Adrenal gland (tissue), 12 donors: Measurements from ENCODE around the gene VPS13D. TPM values are rescaled to one million over a fixed set of nuclear protein-coding genes. Genes with fewer than 3 reads are reported as not detected.
A peak's percentile ranks its signal among the peaks of the same experiment; 100 is the strongest.

Experiments used
- DNase-seq, 7 donors: peaks; one replicate each; pipeline ENCODE4 v3.0.0-alpha.2; 2019 to 2020
- H3K27ac ChIP-seq, 5 donors: fragments of 200-600 bp; sonication (generic) in 4 of 5; 1 replicate in 3 of 5; 2 replicates in 2 of 5; pipeline versions ENCODE4 v1.5.1 to v1.8.0; 2016 to 2020; ENCODE audit warnings: mild to moderate bottlenecking in 1 of 5
- H3K27me3 ChIP-seq: fragments of 200-600 bp; 2 replicates; pipeline ENCODE4 v1.8.0; 2021
- H3K36me3 ChIP-seq, 2 donors: fragments of 200-600 bp; replicated peaks in 1 of 2; 1 replicate in 1 of 2; 2 replicates in 1 of 2; pipeline versions ENCODE4 v1.5.1 to v1.8.0; 2018 to 2022
- H3K4me1 ChIP-seq, 2 donors: fragments of 200-600 bp; replicated peaks in 1 of 2; 1 replicate in 1 of 2; 2 replicates in 1 of 2; pipeline versions ENCODE4 v1.5.1 to v1.8.0; 2018 to 2021
- H3K4me3 ChIP-seq, 4 donors: fragments of 200-600 bp; sonication (generic) in 3 of 4; one replicate each; pipeline ENCODE4 v1.5.1; 2016 to 2018
- H3K9me3 ChIP-seq, 3 donors: fragments of 200-600 bp; sonication (generic) in 1 of 3; replicated peaks in 1 of 3; 1 replicate in 2 of 3; 2 replicates in 1 of 3; pipeline versions ENCODE4 v1.5.1 to v1.8.0; 2016 to 2021
- POLR2A ChIP-seq, 2 donors: fragments of 450-650 bp; IDR thresholded peaks; one replicate each; pipeline ENCODE4 v1.6.1; 2017; ENCODE audit warnings: antibody characterized with exemption in 2 of 2, mild to moderate bottlenecking in 2 of 2, moderate library complexity in 1 of 2
- WGBS, 4 donors: extraction: QIAGEN DNeasy Blood & Tissue Kit in 2 of 4; methylation state at CpG; one replicate each; pipeline versions ENCODE4 v1.1.5 to v1.1.7; 2013 to 2017; 5-methylcytosine and 5-hydroxymethylcytosine counted together
- intact Hi-C, 2 donors: fragments of 100-400 bp; cut with DNase I; formaldehyde crosslinking; loops; one replicate each; pipeline versions ENCODE4 v1.14.1 to v1.15.0; 2022 to 2023
- polyA plus RNA-seq, 3 donors: library from polyadenylated mRNA; stranded (reverse); fragments of 200-250 nt in 2 of 3; fragments of 350-450 nt in 1 of 3; fragmentation: Illumina TruSeq in 1 of 3; extraction: RNeasy Lipid Tissue Mini Kit (QIAGEN cat#74804) in 1 of 3; gene quantifications; one replicate each; pipeline ENCODE4 v1.2.3, GENCODE V29; 2013 to 2014
- total RNA-seq, 9 donors: library from RNA; depleted of rRNA in 4 of 9; stranded (reverse); fragments of >200 nt in 4 of 9; fragments of 120-200 nt in 1 of 9; fragmentation: NEBNext Ultra II Directional in 1 of 9; extraction: Animal tissue kit (Norgen Biotek cat#: 25700) in 1 of 9; gene quantifications; one replicate each; pipeline versions ENCODE4 v1.1.0 to v1.2.4, GENCODE V29; 2013 to 2023
- TF ChIP-seq, protein P1 (sequence below), 6 experiments: fragments of 450-650 bp in 4 of 6; fragments of 200-600 bp in 2 of 6; sonication (generic) in 1 of 6; IDR thresholded peaks; 1 replicate in 5 of 6; 2 replicates in 1 of 6; pipeline versions ENCODE4 v1.5.1 to v1.8.0; 2016 to 2021; ENCODE audit warnings: antibody characterized with exemption in 6 of 6, mild to moderate bottlenecking in 2 of 6, moderate library complexity in 1 of 6
- donor health status: healthy with polysubstance abuse.
- donor health status: Bipolar disorder and iron deficiency.
- donor health status: DM: yes; HTN: yes; CAD: no.
- donor health status: DM: no; HTN: no; CAD: no.
- donor health status: DM: no; HTN: no; CAD: no.
- donor health status: DM: yes; HTN: yes; CAD: no.

VPS13D gene
- total and polyA plus RNA-seq, 12 donors = 17.0 to 62.3 (median 39.9) TPM

GRCh38 chr1:12343823-12344487 lies 114.1 kb downstream of the VPS13D start:
- Histone ChIP-seq H3K36me3 (peaks cover 0 to 30% of the 10 kb centered on the region in 2 donors), H3K4me1 (peaks cover 16 to 69% of the 10 kb centered on the region in 2 donors), H3K27me3 (no peaks in the 10 kb centered on the region), H3K9me3 (no peaks in the 10 kb centered on the region), H3K4me3 (no peak overlapping the region), H3K27ac (peak overlapping the region in 4 of 5 donors; percentile 3 to 85 (median 43))
- TF ChIP-seq POLR2A (IDR thresholded peaks at IDR 0.05) = no peak
- TF ChIP-seq, protein P1, sequence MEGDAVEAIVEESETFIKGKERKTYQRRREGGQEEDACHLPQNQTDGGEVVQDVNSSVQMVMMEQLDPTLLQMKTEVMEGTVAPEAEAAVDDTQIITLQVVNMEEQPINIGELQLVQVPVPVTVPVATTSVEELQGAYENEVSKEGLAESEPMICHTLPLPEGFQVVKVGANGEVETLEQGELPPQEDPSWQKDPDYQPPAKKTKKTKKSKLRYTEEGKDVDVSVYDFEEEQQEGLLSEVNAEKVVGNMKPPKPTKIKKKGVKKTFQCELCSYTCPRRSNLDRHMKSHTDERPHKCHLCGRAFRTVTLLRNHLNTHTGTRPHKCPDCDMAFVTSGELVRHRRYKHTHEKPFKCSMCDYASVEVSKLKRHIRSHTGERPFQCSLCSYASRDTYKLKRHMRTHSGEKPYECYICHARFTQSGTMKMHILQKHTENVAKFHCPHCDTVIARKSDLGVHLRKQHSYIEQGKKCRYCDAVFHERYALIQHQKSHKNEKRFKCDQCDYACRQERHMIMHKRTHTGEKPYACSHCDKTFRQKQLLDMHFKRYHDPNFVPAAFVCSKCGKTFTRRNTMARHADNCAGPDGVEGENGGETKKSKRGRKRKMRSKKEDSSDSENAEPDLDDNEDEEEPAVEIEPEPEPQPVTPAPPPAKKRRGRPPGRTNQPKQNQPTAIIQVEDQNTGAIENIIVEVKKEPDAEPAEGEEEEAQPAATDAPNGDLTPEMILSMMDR (IDR thresholded peaks at IDR 0.05) = no peak
- intact Hi-C loops = no loop called here
- WGBS, 4 donors = 68 to 80% (median 75%) methylated on average over 2 of the region's 2 CpGs
- no peak for DNase-seq

- intact Hi-C loops = no loop called here
- Histone ChIP-seq H3K36me3 (peaks cover 0 to 38% of the 10 kb centered on the region in 2 donors), H3K27me3 (no peaks in the 10 kb centered on the region), H3K9me3 (no peaks in the 10 kb centered on the region), H3K27ac (peak overlapping the region in 3 of 5 donors; percentile 31 to 85 (median 76)), H3K4me1 (peaks cover 9 to 60% of the 10 kb centered on the region in 2 donors), H3K4me3 (peak overlapping the region in 1 of 4 donors; percentile 4)
- TF ChIP-seq, protein P1 (IDR thresholded peaks at IDR 0.05) = no peak
- no peak for TF ChIP-seq POLR2A (IDR thresholded peaks at IDR 0.05)
- 58 to 68% (median 63%) methylated on average over 9 of the region's 9 CpGs for WGBS, 4 donors
- DNase-seq = peak in 3 of 7 donors; percentile 18 to 34 (median 34)
These were observed 114.9 kb downstream of the VPS13D start for GRCh38 chr1:12344596-12345349.

- Histone ChIP-seq H3K27me3 (no peaks in the 10 kb centered on the region), H3K4me3 (peak overlapping the region in 1 of 4 donors; percentile 4), H3K27ac (peak overlapping the region in 3 of 5 donors; percentile 31 to 85 (median 76)), H3K36me3 (peaks cover 0 to 42% of the 10 kb centered on the region in 2 donors), H3K4me1 (peaks cover under 1 to 52% of the 10 kb centered on the region in 2 donors), H3K9me3 (peaks cover 0 to 7% (median 5%) of the 10 kb centered on the region in 3 donors)
- intact Hi-C loops = no loop called here
- DNase-seq = no peak
- 52 to 67% (median 63%) methylated on average over 7 of the region's 7 CpGs for WGBS, 4 donors
- TF ChIP-seq, protein P1 (IDR thresholded peaks at IDR 0.05) = no peak
- TF ChIP-seq POLR2A (IDR thresholded peaks at IDR 0.05) = no peak
These were observed 115.8 kb downstream of the VPS13D start for GRCh38 chr1:12345350-12346217.
